HepG2 (cell line): ENCODE data around the gene PIM3. TPM values are rescaled to one million over a fixed set of nuclear protein-coding genes. Genes with fewer than 3 reads are reported as not detected.
A peak's percentile ranks its signal among the peaks of the same experiment; 100 is the strongest.

Experiments used
- ARID3A ChIP-seq: IDR thresholded peaks from 2 replicates; pipeline ENCODE4 v1.6.1; 2012; ENCODE audit warnings: low read depth, low read length, improper control_type of control experiment
- CEBPG ChIP-seq: IDR thresholded peaks from 2 replicates; pipeline ENCODE4 v1.6.1; 2016
- EHMT2 ChIP-seq: fragments of 200-600 bp; sonication (generic); IDR thresholded peaks from 2 replicates; pipeline ENCODE4 v1.7.0; 2017; ENCODE audit warnings: antibody characterized with exemption, low read depth, low read length, borderline replicate concordance
- HHEX ChIP-seq: IDR thresholded peaks from 2 replicates; pipeline ENCODE4 v1.6.1; 2016; ENCODE audit warnings: control low read depth
- HNF1A ChIP-seq, 2 experiments: sonication (generic) in 1 of 2; formaldehyde crosslinking in 1 of 2; IDR thresholded peaks; 2 replicates each; pipeline versions ENCODE4 v1.4.0 to v1.6.1; 2016 to 2020; ENCODE audit warnings: borderline replicate concordance in 1 of 2, low read depth in 1 of 2, mild to moderate bottlenecking in 1 of 2, missing genetic modification reagents in 1 of 2
- KDM6A ChIP-seq: IDR thresholded peaks from 2 replicates; pipeline ENCODE4 v1.6.1; 2016; ENCODE audit warnings: low read depth
- NFE2L2 ChIP-seq: fragments of 150-350 bp; IDR thresholded peaks from 2 replicates; pipeline ENCODE4 v1.6.1; 2014; ENCODE audit warnings: low read length
- PAWR ChIP-seq: sonication (generic); formaldehyde crosslinking; IDR thresholded peaks from 2 replicates; pipeline ENCODE4 v1.4.0; 2020; ENCODE audit warnings: missing genetic modification reagents, mild to moderate bottlenecking, borderline replicate concordance
- POLR2A ChIP-seq, 2 experiments: IDR thresholded peaks; 2 replicates each; pipeline ENCODE4 v1.6.1; 2011; ENCODE audit warnings: low read depth in 2 of 2, low read length in 2 of 2, mild to moderate bottlenecking in 1 of 2, moderate library complexity in 1 of 2; ENCODE audit not compliant: insufficient read depth in 1 of 2
- POLR2AphosphoS2 ChIP-seq: IDR thresholded peaks from 2 replicates; pipeline ENCODE4 v1.6.1; 2011; ENCODE audit warnings: low read depth, low read length, improper control_type of control experiment
- POLR2G ChIP-seq: fragments of 200-400 bp; formaldehyde crosslinking; IDR thresholded peaks from 2 replicates; pipeline ENCODE4 v1.6.1; 2018; ENCODE audit warnings: mild to moderate bottlenecking, low read depth, low read length, moderate library complexity
- RBM39 ChIP-seq: fragments of 200-400 bp; formaldehyde crosslinking; IDR thresholded peaks from one replicate; pipeline ENCODE4 v1.6.1; 2018; ENCODE audit warnings: antibody characterized with exemption, mild to moderate bottlenecking, low read depth, low read length; ENCODE audit not compliant: poor library complexity, severe bottlenecking
- RFX1 ChIP-seq: fragments of 450-650 bp; IDR thresholded peaks from 2 replicates; pipeline ENCODE4 v1.6.1; 2017
- TFAP4 ChIP-seq: sonication (generic); IDR thresholded peaks from 2 replicates; pipeline ENCODE4 v1.6.1; 2016; ENCODE audit warnings: low read depth, borderline replicate concordance
- ZNF256 ChIP-seq: sonication (generic); formaldehyde crosslinking; conservative IDR thresholded peaks from 2 replicates; pipeline ENCODE4 v1.4.0; 2020; ENCODE audit warnings: missing genetic modification reagents
- ZNF260 ChIP-seq: sonication (generic); formaldehyde crosslinking; IDR thresholded peaks from 2 replicates; pipeline ENCODE4 v1.4.0; 2020; ENCODE audit warnings: missing genetic modification reagents, low read depth, mild to moderate bottlenecking, borderline replicate concordance
- ZNF441 ChIP-seq: sonication (generic); formaldehyde crosslinking; IDR thresholded peaks from 2 replicates; pipeline ENCODE4 v1.7.0; 2021; ENCODE audit warnings: missing genetic modification reagents, borderline replicate concordance
- ZNF557 ChIP-seq: sonication (generic); formaldehyde crosslinking; IDR thresholded peaks from 2 replicates; pipeline ENCODE4 v1.4.0; 2020; ENCODE audit warnings: missing genetic modification reagents
- ZNF776 ChIP-seq: sonication (generic); formaldehyde crosslinking; IDR thresholded peaks from 2 replicates; pipeline ENCODE4 v1.4.0; 2020; ENCODE audit warnings: mild to moderate bottlenecking, missing genetic modification reagents
- ZSCAN12 ChIP-seq: sonication (generic); formaldehyde crosslinking; IDR thresholded peaks from 2 replicates; pipeline ENCODE4 v1.9.0; 2021; ENCODE audit warnings: mild to moderate bottlenecking, missing genetic modification reagents
- ZSCAN22 ChIP-seq: sonication (generic); formaldehyde crosslinking; IDR thresholded peaks from 2 replicates; pipeline ENCODE4 v1.4.0; 2020; ENCODE audit warnings: mild to moderate bottlenecking, missing genetic modification reagents
- ZZZ3 ChIP-seq: sonication (generic); formaldehyde crosslinking; IDR thresholded peaks from 2 replicates; pipeline ENCODE4 v1.4.0; 2020; ENCODE audit warnings: missing genetic modification reagents, mild to moderate bottlenecking, borderline replicate concordance
- polyA plus RNA-seq, 8 experiments: library from polyadenylated mRNA; depleted of rRNA in 3 of 8; stranded (reverse) in 7 of 8; unstranded in 1 of 8; fragments of >200 nt; fragmentation: Illumina TruSeq in 4 of 8; extraction: Trizol in 4 of 8; gene quantifications; 2 replicates each; pipeline versions ENCODE4 v1.2.1 to v1.2.3, GENCODE V29; 2011 to 2016; ENCODE audit warnings: low read depth in 4 of 8, missing spikeins in 1 of 8, mixed read lengths in 1 of 8; ENCODE audit not compliant: insufficient read depth in 1 of 8
- total RNA-seq, 5 experiments: library from RNA; depleted of rRNA; stranded (reverse); fragments of >200 nt; fragmentation: Illumina TruSeq; extraction: Trizol; gene quantifications; 2 replicates each; pipeline ENCODE4 v1.2.3, GENCODE V29; 2016; ENCODE audit warnings: low read depth in 1 of 5

Gene PIM3
- total and polyA plus RNA-seq, 2 of the 13 experiments (the other 11 are each of a cell fraction or from before 2014, with no cell fraction given): 21.6 to 31.2 TPM

- no peak for TF ChIP-seq HNF1A (IDR thresholded peaks at IDR 0.05; ENCODE audit: low read depth)
- no peak; the same call in 1 of the 2 replicates for TF ChIP-seq HNF1A (CRISPR knock-in tag; IDR thresholded peaks at IDR 0.05; ENCODE audit: borderline replicate concordance)
- TF ChIP-seq ZNF776: peak; percentile 75; the same call in 1 of the 2 replicates
- no peak for TF ChIP-seq ZNF260 (CRISPR knock-in tag)
- peak; percentile 59 for TF ChIP-seq POLR2G
- no peak for TF ChIP-seq POLR2AphosphoS2
- TF ChIP-seq ZNF256: no peak
- TF ChIP-seq ZNF557 (CRISPR knock-in tag): no peak
- 0 out of 2 replicates have a peak, but pooled peaks have one; percentile 33 for TF ChIP-seq ZNF441 (CRISPR knock-in tag)
- no peak for TF ChIP-seq NFE2L2
- TF ChIP-seq RFX1: no peak
- TF ChIP-seq KDM6A (CRISPR knock-in tag): 0 out of 2 replicates have a peak, but pooled peaks have one; percentile 21
- peak in 1 of 2 experiments; percentile 59; a peak in 1 of 4 replicates for TF ChIP-seq POLR2A (IDR thresholded peaks at IDR 0.05; ENCODE audit: insufficient read depth in 1 of 2, low read depth in 2 of 2, low read length in 2 of 2)
- TF ChIP-seq RBM39: peak; percentile 19
- 0 out of 2 replicates have a peak, but pooled peaks have one; percentile 58 for TF ChIP-seq ZSCAN12 (CRISPR knock-in tag)
- peak; percentile 91; the same call in 1 of the 2 replicates for TF ChIP-seq TFAP4
- TF ChIP-seq ZSCAN22 (CRISPR knock-in tag): no peak
- no peak for TF ChIP-seq HHEX
- TF ChIP-seq ARID3A: no peak
- TF ChIP-seq EHMT2: no peak
- TF ChIP-seq PAWR: no peak
- TF ChIP-seq ZZZ3 (CRISPR knock-in tag): peak; percentile 30; the same call in 1 of the 2 replicates
- no peak for TF ChIP-seq CEBPG (CRISPR knock-in tag)
Measured at GRCh38 chr22:49948958-49949913, 11.3 kb upstream of the PIM3 start (continued).
